Keratinocyte (primary cell): ENCODE measurements around the gene AK9. TPM values are rescaled to one million over a fixed set of nuclear protein-coding genes. Genes with fewer than 3 reads are reported as not detected.

Source experiments
- DNase-seq: peaks from one replicate; pipeline ENCODE4 v3.0.0-alpha.2; 2011; ENCODE audit warnings: low read depth, missing footprints, low spot score
- FAIRE-seq: peaks from 2 replicates; lab custom pipeline; 2011; peaks lifted over from hg19 to GRCh38; lab: Jason Lieb, UNC
- H2AFZ ChIP-seq: 2 replicates; pipeline ENCODE4 v1.6.0; 2012; ENCODE audit warnings: low read length, control low read depth, inconsistent platforms; ENCODE audit not compliant: control insufficient read depth
- H3K27ac ChIP-seq: 2 replicates; pipeline ENCODE4 v1.5.1; 2011; ENCODE audit warnings: low read length; ENCODE audit not compliant: control insufficient read depth, insufficient read depth
- H3K27me3 ChIP-seq: 3 replicates; pipeline ENCODE4 v1.6.0; 2011; ENCODE audit warnings: low read length; ENCODE audit not compliant: control insufficient read depth, insufficient read depth; ENCODE audit errors: extremely low read depth
- H3K36me3 ChIP-seq, 2 experiments: 2 replicates in 1 of 2; 3 replicates in 1 of 2; pipeline ENCODE4 v1.5.1; 2011; ENCODE audit warnings: low read length in 2 of 2, mild to moderate bottlenecking in 1 of 2; ENCODE audit not compliant: control insufficient read depth in 2 of 2, insufficient read depth in 2 of 2; ENCODE audit errors: extremely low read depth in 1 of 2
- H3K4me1 ChIP-seq: 3 replicates; pipeline ENCODE4 v1.5.1; 2011; ENCODE audit warnings: low read length; ENCODE audit not compliant: control insufficient read depth, insufficient read depth; ENCODE audit errors: extremely low read depth
- H3K4me2 ChIP-seq: 3 replicates; pipeline ENCODE4 v1.6.0; 2011; ENCODE audit warnings: low read depth, low read length; ENCODE audit not compliant: control insufficient read depth, insufficient read depth; ENCODE audit errors: extremely low read depth
- H3K4me3 ChIP-seq, 3 experiments: fragments of 200-600 bp in 1 of 3; sonication (generic) in 1 of 3; 2 replicates in 2 of 3; 3 replicates in 1 of 3; pipeline ENCODE4 v1.5.1; 2011 to 2016; ENCODE audit warnings: low read length in 3 of 3, mild to moderate bottlenecking in 3 of 3, control low read depth in 2 of 3, inconsistent platforms in 1 of 3, low read depth in 1 of 3, mixed read lengths in 1 of 3, mixed run types in 1 of 3, moderate library complexity in 1 of 3; ENCODE audit not compliant: control insufficient read depth in 2 of 3, insufficient read depth in 2 of 3; ENCODE audit errors: extremely low read depth in 1 of 3
- H3K79me2 ChIP-seq: 2 replicates; pipeline ENCODE4 v1.6.0; 2012; ENCODE audit warnings: low read length; ENCODE audit not compliant: control insufficient read depth, insufficient read depth
- H3K9ac ChIP-seq: 3 replicates; pipeline ENCODE4 v1.6.0; 2011; ENCODE audit warnings: low read length; ENCODE audit not compliant: control insufficient read depth, insufficient read depth; ENCODE audit errors: extremely low read depth
- H3K9me1 ChIP-seq: 3 replicates; pipeline ENCODE4 v1.6.0; 2011; ENCODE audit warnings: low read length; ENCODE audit not compliant: control insufficient read depth, insufficient read depth; ENCODE audit errors: extremely low read depth
- H3K9me3 ChIP-seq: 2 replicates; pipeline ENCODE4 v1.5.1; 2012; ENCODE audit warnings: low read depth, low read length; ENCODE audit not compliant: control insufficient read depth
- H4K20me1 ChIP-seq: 3 replicates; pipeline ENCODE4 v1.6.0; 2011; ENCODE audit warnings: low read length; ENCODE audit not compliant: control insufficient read depth, insufficient read depth; ENCODE audit errors: extremely low read depth
- CTCF ChIP-seq, 3 experiments: IDR thresholded peaks in 1 of 3; conservative IDR thresholded peaks in 1 of 3; optimal IDR thresholded peaks in 1 of 3; 2 replicates in 2 of 3; 3 replicates in 1 of 3; pipeline versions ENCODE3 to v1.5.1; 2011; ENCODE audit warnings: low read length in 3 of 3, mild to moderate bottlenecking in 3 of 3, moderate library complexity in 2 of 3, control low read depth in 1 of 3, inconsistent platforms in 1 of 3; ENCODE audit not compliant: insufficient read depth in 2 of 3; ENCODE audit errors: extremely low read depth in 1 of 3
- EZH2 ChIP-seq: IDR thresholded peaks from one replicate; pipeline ENCODE4 v1.6.1; 2012; ENCODE audit warnings: inconsistent platforms, mild to moderate bottlenecking, low read length, moderate library complexity
- dilution Hi-C: fragments of 300-500 bp; cut with MboI; formaldehyde crosslinking; loops from one replicate; pipeline ENCODE4 v1.7.0; 2020; ENCODE audit warnings: low sequenced_read_pairs; ENCODE audit not compliant: extremely low pct_ligation_motif_present
- polyA plus RNA-seq, 5 experiments: library from polyadenylated mRNA; depleted of rRNA in 3 of 5; stranded (reverse) in 3 of 5; stranded (forward) in 1 of 5; unstranded in 1 of 5; fragments of >200 nt; gene quantifications; 1 replicate in 1 of 5; 2 replicates in 3 of 5; 3 replicates in 1 of 5; pipeline versions ENCODE4 v1.2.1 to v1.2.3, GENCODE V29; 2011 to 2012; ENCODE audit warnings: missing spikeins in 2 of 5, low read depth in 1 of 5, low replicate concordance in 1 of 5

Gene AK9
- polyA plus RNA-seq, 1 donor (not counting 4 experiments of a cell fraction or from before 2014, with no cell fraction given), result 1.8 TPM

DNA sequence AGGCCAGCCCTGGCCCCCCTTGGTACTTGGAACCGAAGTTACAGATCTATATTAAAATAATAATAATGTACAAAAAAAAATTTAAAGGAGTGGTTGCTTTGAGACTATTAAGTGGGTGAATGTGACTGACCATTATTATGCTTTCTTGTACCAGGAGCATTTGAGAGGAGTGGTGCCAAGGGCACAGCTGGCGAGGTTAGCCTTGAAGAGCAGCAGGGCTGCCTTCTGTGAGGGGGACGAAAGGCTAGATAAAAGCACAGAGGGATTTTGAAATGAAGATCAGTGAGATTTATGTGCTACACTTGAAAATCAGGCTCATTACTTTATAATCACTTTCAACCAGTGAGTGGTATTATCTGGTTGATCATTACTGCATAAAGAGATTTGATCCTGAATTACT lies 48.7 kb upstream of the AK9 start:
- DNase-seq (no peak), FAIRE-seq (no peak)
- H3K36me3 ChIP-seq, result no peaks in the 10 kb centered on the region
- H2AFZ ChIP-seq, result no peak overlapping the region
- no peak overlapping the region for H3K9ac ChIP-seq
- H3K4me2 ChIP-seq, result no peak overlapping the region
- no peak overlapping the region for H3K4me3 ChIP-seq
- H3K27ac ChIP-seq, result no peak overlapping the region
- no peaks in the 10 kb centered on the region for H3K79me2 ChIP-seq
- H3K27me3 ChIP-seq, result no peaks in the 10 kb centered on the region
- no peaks in the 10 kb centered on the region for H3K9me3 ChIP-seq
- H3K9me1 ChIP-seq, result no peaks in the 10 kb centered on the region
- no peaks in the 10 kb centered on the region for H4K20me1 ChIP-seq
- peaks cover 9% of the 10 kb centered on the region for H3K4me1 ChIP-seq
- dilution Hi-C loops, result no loop called here
- TF ChIP-seq CTCF (optimal IDR thresholded peaks at IDR 0.05 in 1 of 3, IDR thresholded peaks at IDR 0.05 in 1 of 3, conservative IDR thresholded peaks at IDR 0.05 in 1 of 3; ENCODE audit: extremely low read depth in 1 of 3, insufficient read depth in 2 of 3, low read length in 3 of 3) (no peak), EZH2 (no peak)

GRCh38 chr6:109738667-109739066 lies 47.7 kb upstream of the AK9 start:
- no peak for FAIRE-seq

More at GRCh38 chr6:109738667-109739066, 47.7 kb upstream of the AK9 start:
- H3K4me1 ChIP-seq, result peaks cover 3% of the 10 kb centered on the region
- no peak overlapping the region for H3K4me2 ChIP-seq
- no peak overlapping the region for H3K4me3 ChIP-seq
- no peaks in the 10 kb centered on the region for H4K20me1 ChIP-seq
- no peak overlapping the region for H3K9ac ChIP-seq
- H3K9me3 ChIP-seq, result no peaks in the 10 kb centered on the region
- no peak overlapping the region for H3K27ac ChIP-seq
- H3K9me1 ChIP-seq, result no peaks in the 10 kb centered on the region
- H2AFZ ChIP-seq, result no peak overlapping the region
- no peaks in the 10 kb centered on the region for H3K27me3 ChIP-seq
- H3K79me2 ChIP-seq, result no peaks in the 10 kb centered on the region
- TF ChIP-seq EZH2 (no peak), CTCF (optimal IDR thresholded peaks at IDR 0.05 in 1 of 3, IDR thresholded peaks at IDR 0.05 in 1 of 3, conservative IDR thresholded peaks at IDR 0.05 in 1 of 3; ENCODE audit: extremely low read depth in 1 of 3, insufficient read depth in 2 of 3, low read length in 3 of 3) (no peak)
- no peak for DNase-seq
- dilution Hi-C loops, result no loop called here
- no peaks in the 10 kb centered on the region for H3K36me3 ChIP-seq
